ENCODE results near the gene RGMA. TPM values are rescaled to one million over a fixed set of nuclear protein-coding genes. Genes with fewer than 3 reads are reported as not detected.

Gene RGMA
- total and polyA plus RNA-seq, 2 donors (not counting 1 experiment from before 2014, with no cell fraction given), result not detected

DNA sequence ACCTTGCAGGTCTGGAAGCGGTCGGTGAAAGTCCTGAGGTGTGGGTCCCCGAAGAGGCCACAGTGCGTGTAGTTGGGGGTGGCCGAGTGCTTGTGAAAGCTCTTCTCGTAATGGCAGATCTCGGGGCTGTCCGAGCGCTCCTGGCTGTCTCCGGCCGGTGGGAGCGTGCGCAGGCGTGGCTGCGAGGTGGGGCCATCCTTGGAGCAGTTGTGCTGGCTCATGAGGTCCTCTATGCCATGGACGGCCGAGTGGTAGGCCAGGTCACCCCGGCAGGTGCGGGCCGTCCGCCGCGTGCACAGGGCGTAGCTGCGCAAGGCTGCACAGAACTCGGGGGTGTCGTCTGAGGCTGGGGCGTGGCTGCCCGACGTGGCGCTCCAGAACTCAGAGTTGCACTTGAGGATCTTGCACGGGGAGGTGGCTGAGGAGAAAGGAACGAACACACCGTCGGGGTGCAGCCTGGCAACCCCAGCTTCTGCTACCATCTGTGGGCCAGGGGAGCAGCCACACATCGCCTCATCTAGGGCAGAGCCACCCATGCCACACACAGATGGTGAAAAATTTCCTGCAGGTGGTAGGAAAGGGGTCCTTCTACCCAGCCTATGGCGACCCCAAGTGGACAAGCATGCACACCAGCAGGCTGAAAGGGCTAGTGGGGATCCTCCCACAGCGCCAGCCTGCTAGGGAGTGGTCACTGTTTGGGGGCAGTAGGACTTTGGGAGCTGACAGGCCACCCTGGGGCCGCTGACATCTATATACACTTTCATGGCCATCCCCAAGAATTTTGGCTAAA, 36.7 kb downstream of the RGMA start:
- Histone ChIP-seq H3K9ac (ENCODE audit: low read length) (no peak overlapping the region), H4K20me1 (ENCODE audit: control insufficient read depth, insufficient read depth, low read length, poor library complexity, severe bottlenecking) (no peaks in the 10 kb centered on the region), H3K4me1 (ENCODE audit: control insufficient read depth in 2 of 2, insufficient read depth in 2 of 2, low read length in 2 of 2) (peaks cover 6 to 7% of the 10 kb centered on the region in 2 donors), H3K4me3 (ENCODE audit: control extremely low read depth in 1 of 5, extremely low read depth in 1 of 5, insufficient read depth in 1 of 5, low read depth in 2 of 5, low read length in 4 of 5) (no peak overlapping the region), H3K27me3 (replicated peaks in 1 of 4; ENCODE audit: control extremely low read depth in 1 of 4, control insufficient read depth in 3 of 4, insufficient read depth in 4 of 4, low read length in 3 of 4) (peaks cover 0 to 12% (median 0%) of the 10 kb centered on the region in 4 experiments), H3K79me2 (ENCODE audit: control insufficient read depth, insufficient read depth, low read length) (no peaks in the 10 kb centered on the region), H3K9me3 (ENCODE audit: control extremely low read depth in 1 of 3, control insufficient read depth in 2 of 3, insufficient read depth in 1 of 3, low read length in 2 of 3) (no peaks in the 10 kb centered on the region), H3K27ac (ENCODE audit: low read length in 2 of 2) (no peak overlapping the region), H2AFZ (ENCODE audit: insufficient read depth, low read depth, low read length, poor library complexity, severe bottlenecking) (no peak overlapping the region), H3K36me3 (replicated peaks in 1 of 2; ENCODE audit: control extremely low read depth in 1 of 2, control insufficient read depth in 1 of 2, extremely low read depth in 1 of 2, insufficient read depth in 2 of 2, low read length in 1 of 2) (no peaks in the 10 kb centered on the region), H3K4me2 (replicated peaks; ENCODE audit: low read depth, low read length, poor library complexity, severe bottlenecking) (no peak overlapping the region)
- WGBS (ENCODE audit: insufficient coverage), result 83% methylated on average over 36 of the region's 39 CpGs
- intact Hi-C loops (cut with micrococcal nuclease), result no loop called here
- peaks cover 15% of the 10 kb centered on the region for H3K27me3 Mint-ChIP-seq
- ChIA-PET CTCF (no interaction called here), POLR2A (interaction anchor here (0.5 kb wide), 1 partner anchor 355 kb away, joined by 3 read pairs; no protein-coding TSS in a partner anchor)
- H3K4me1 Mint-ChIP-seq, result peaks cover 7% of the 10 kb centered on the region
- ATAC-seq (ENCODE audit: low read depth), result no peak
- H3K4me3 Mint-ChIP-seq, result no peak overlapping the region
- no peak for DNase-seq
- no peak for TF ChIP-seq EZH2 (IDR thresholded peaks at IDR 0.05; ENCODE audit: borderline replicate concordance, insufficient read depth, low read depth, low read length, poor library complexity, severe bottlenecking)
- TF ChIP-seq, protein P1, sequence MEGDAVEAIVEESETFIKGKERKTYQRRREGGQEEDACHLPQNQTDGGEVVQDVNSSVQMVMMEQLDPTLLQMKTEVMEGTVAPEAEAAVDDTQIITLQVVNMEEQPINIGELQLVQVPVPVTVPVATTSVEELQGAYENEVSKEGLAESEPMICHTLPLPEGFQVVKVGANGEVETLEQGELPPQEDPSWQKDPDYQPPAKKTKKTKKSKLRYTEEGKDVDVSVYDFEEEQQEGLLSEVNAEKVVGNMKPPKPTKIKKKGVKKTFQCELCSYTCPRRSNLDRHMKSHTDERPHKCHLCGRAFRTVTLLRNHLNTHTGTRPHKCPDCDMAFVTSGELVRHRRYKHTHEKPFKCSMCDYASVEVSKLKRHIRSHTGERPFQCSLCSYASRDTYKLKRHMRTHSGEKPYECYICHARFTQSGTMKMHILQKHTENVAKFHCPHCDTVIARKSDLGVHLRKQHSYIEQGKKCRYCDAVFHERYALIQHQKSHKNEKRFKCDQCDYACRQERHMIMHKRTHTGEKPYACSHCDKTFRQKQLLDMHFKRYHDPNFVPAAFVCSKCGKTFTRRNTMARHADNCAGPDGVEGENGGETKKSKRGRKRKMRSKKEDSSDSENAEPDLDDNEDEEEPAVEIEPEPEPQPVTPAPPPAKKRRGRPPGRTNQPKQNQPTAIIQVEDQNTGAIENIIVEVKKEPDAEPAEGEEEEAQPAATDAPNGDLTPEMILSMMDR (IDR thresholded peaks at IDR 0.05), result no peak
- no peak overlapping the region for H3K27ac Mint-ChIP-seq
- no peaks in the 10 kb centered on the region for H3K9me3 Mint-ChIP-seq (ENCODE audit: insufficient read depth)
